Endothelial cell of umbilical vein (primary cell): ENCODE measurements around the gene FAM180A. TPM values are rescaled to one million over a fixed set of nuclear protein-coding genes. Genes with fewer than 3 reads are reported as not detected.

Source experiments
- BruUV-seq: library from RNA; stranded (reverse); fragments of 400-500 nt; replicated peaks from 2 replicates; lab custom pipeline; 2021; lab: Mats Ljungman, UMichigan
- CTCF ChIA-PET: fragments of 300-600, 350-600 bp; sonication (Branson Sonifier 250); formaldehyde crosslinking; loops from one replicate; lab custom pipeline; 2021; ENCODE audit warnings: antibody characterized with exemption, inconsistent platforms; lab: Charles Lee
- POLR2A ChIA-PET: fragments of 300-600, 350-600 bp; sonication (Branson Sonifier 250); formaldehyde crosslinking; loops from one replicate; lab custom pipeline; 2021; ENCODE audit warnings: antibody characterized with exemption, inconsistent platforms; lab: Charles Lee
- DNase-seq: peaks from one replicate; pipeline ENCODE4 v3.0.0-alpha.2; 2011; ENCODE audit warnings: low read depth, low spot score
- FAIRE-seq: peaks from 2 replicates; lab custom pipeline; 2011; peaks lifted over from hg19 to GRCh38; lab: Jason Lieb, UNC
- H2AFZ ChIP-seq: 2 replicates; pipeline ENCODE4 v1.6.0; 2012; ENCODE audit warnings: low read depth, low read length, control low read depth, inconsistent platforms
- H3K27ac ChIP-seq: 2 replicates; pipeline ENCODE4 v1.5.1; 2011; ENCODE audit warnings: low read depth, mild to moderate bottlenecking, control low read depth, low read length, moderate library complexity; ENCODE audit not compliant: insufficient read depth
- H3K27me3 ChIP-seq, 2 experiments: 2 replicates each; pipeline versions ENCODE4 v1.6.0 to v1.6.1; 2011; ENCODE audit warnings: low read length in 2 of 2, mixed read lengths in 1 of 2; ENCODE audit not compliant: control insufficient read depth in 2 of 2, insufficient read depth in 2 of 2
- H3K36me3 ChIP-seq, 2 experiments: 2 replicates in 1 of 2; 3 replicates in 1 of 2; pipeline ENCODE4 v1.5.1; 2011; ENCODE audit warnings: low read length in 2 of 2, mild to moderate bottlenecking in 1 of 2, moderate library complexity in 1 of 2; ENCODE audit not compliant: control insufficient read depth in 2 of 2, insufficient read depth in 2 of 2; ENCODE audit errors: extremely low read depth in 1 of 2
- H3K4me1 ChIP-seq: 3 replicates; pipeline ENCODE4 v1.5.1; 2011; ENCODE audit warnings: mild to moderate bottlenecking, low read length; ENCODE audit not compliant: control insufficient read depth, insufficient read depth; ENCODE audit errors: extremely low read depth
- H3K4me2 ChIP-seq: 2 replicates; pipeline ENCODE4 v1.6.1; 2011; ENCODE audit warnings: low read length, control low read depth, mixed read lengths; ENCODE audit not compliant: insufficient read depth
- H3K4me3 ChIP-seq, 3 experiments: fragments of 200-600 bp in 1 of 3; sonication (generic), shearing (Covaris generic) in 1 of 3; replicated peaks in 1 of 3; 2 replicates each; pipeline ENCODE4 v1.5.1; 2011 to 2016; ENCODE audit warnings: control low read depth in 3 of 3, low read length in 3 of 3, mild to moderate bottlenecking in 2 of 3, inconsistent platforms in 1 of 3, low read depth in 1 of 3, moderate library complexity in 1 of 3; ENCODE audit not compliant: insufficient read depth in 1 of 3
- H3K79me2 ChIP-seq: 2 replicates; pipeline ENCODE4 v1.6.0; 2012; ENCODE audit warnings: low read length, inconsistent platforms; ENCODE audit not compliant: control insufficient read depth, insufficient read depth
- H3K9ac ChIP-seq: replicated peaks from 2 replicates; pipeline ENCODE3; 2011; ENCODE audit warnings: low read length, control low read depth; ENCODE audit not compliant: insufficient read depth; ENCODE audit errors: extremely low read depth
- H3K9me1 ChIP-seq: replicated peaks from 3 replicates; pipeline ENCODE4 v1.6.0; 2011; ENCODE audit warnings: mild to moderate bottlenecking, low read length; ENCODE audit not compliant: control insufficient read depth, insufficient read depth; ENCODE audit errors: extremely low read depth
- H3K9me3 ChIP-seq: replicated peaks from 2 replicates; pipeline ENCODE4 v1.5.1; 2012; ENCODE audit warnings: low read length, inconsistent platforms; ENCODE audit not compliant: control insufficient read depth, insufficient read depth
- H4K20me1 ChIP-seq: replicated peaks from 2 replicates; pipeline ENCODE3; 2011; ENCODE audit warnings: mild to moderate bottlenecking, low read length; ENCODE audit not compliant: control insufficient read depth, insufficient read depth; ENCODE audit errors: extremely low read depth
- EZH2 ChIP-seq: IDR thresholded peaks from 2 replicates; pipeline ENCODE4 v1.6.1; 2012; ENCODE audit warnings: borderline replicate concordance, low read depth, mild to moderate bottlenecking, moderate library complexity, low read length, inconsistent platforms; ENCODE audit not compliant: severe bottlenecking
- MYC ChIP-seq: IDR thresholded peaks from one replicate; pipeline ENCODE4 v1.6.1; 2011; ENCODE audit warnings: mild to moderate bottlenecking, low read depth, low read length
- POLR2A ChIP-seq: IDR thresholded peaks from 2 replicates; pipeline ENCODE4 v1.6.1; 2012; ENCODE audit warnings: low read depth, mild to moderate bottlenecking, control low read depth, low read length
- dilution Hi-C: fragments of 300-500 bp; cut with MboI; formaldehyde crosslinking; loops from one replicate; pipeline ENCODE4 v1.15.0; 2019; ENCODE audit warnings: low sequenced_read_pairs; ENCODE audit not compliant: extremely low pct_ligation_motif_present
- intact Hi-C: fragments of 100-400 bp; cut with micrococcal nuclease; formaldehyde crosslinking; loops from one replicate; pipeline ENCODE4 v1.10.0; 2022
- polyA plus RNA-seq, 4 experiments: library from polyadenylated mRNA; depleted of rRNA in 3 of 4; stranded (reverse) in 3 of 4; unstranded in 1 of 4; fragments of >200 nt; gene quantifications; 2 replicates each; pipeline versions ENCODE4 v1.2.1 to v1.2.3, GENCODE V29; 2011 to 2012; ENCODE audit warnings: missing spikeins in 1 of 4
- total RNA-seq: library from RNA; stranded (reverse); gene quantifications from 2 replicates; pipeline ENCODE4 v1.2.3, GENCODE V29; 2021
- TF ChIP-seq, protein P1 (sequence below), 2 donors: IDR thresholded peaks; 1 replicate in 1 of 2; 2 replicates in 1 of 2; pipeline ENCODE4 v1.5.1; 2011; ENCODE audit warnings: low read length in 2 of 2, mild to moderate bottlenecking in 2 of 2, moderate library complexity in 2 of 2, control low read depth in 1 of 2, inconsistent platforms in 1 of 2, low read depth in 1 of 2; ENCODE audit not compliant: insufficient read depth in 1 of 2; ENCODE audit errors: extremely low read depth in 1 of 2
- TF ChIP-seq, protein P2 (sequence below): IDR thresholded peaks from 2 replicates; pipeline ENCODE4 v1.6.1; 2011; ENCODE audit not compliant: insufficient read depth, insufficient read length

The FAM180A gene
- total and polyA plus RNA-seq, 2 donors (not counting 3 experiments of a cell fraction or from before 2014, with no cell fraction given) = not detected

DNA sequence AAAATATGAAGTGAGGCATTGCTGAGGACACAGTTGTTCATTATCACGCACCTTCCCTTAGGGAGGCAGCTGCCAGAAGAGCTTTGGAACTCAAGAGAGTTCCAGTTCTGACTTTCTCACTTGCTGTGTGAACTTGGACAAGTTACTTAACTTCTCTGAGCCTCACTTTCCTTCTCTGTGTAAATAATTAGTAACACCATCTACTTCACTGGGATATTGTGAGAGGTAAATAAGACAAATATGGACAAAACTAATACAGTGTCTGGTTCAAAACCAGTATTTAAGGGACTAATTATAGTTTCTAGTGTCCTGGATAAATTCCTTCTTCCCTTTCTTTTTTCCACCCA lies 14.3 kb downstream of the FAM180A start:
- no peak overlapping the region for H3K4me3 ChIP-seq
- H3K79me2 ChIP-seq = no peaks in the 10 kb centered on the region
- CTCF ChIA-PET = interaction anchor here (1.6 kb wide), 1 partner anchor 10 kb away, joined by 6 read pairs; no protein-coding TSS in a partner anchor

More for the DNA sequence above, 14.3 kb downstream of the FAM180A start:
- no peak for DNase-seq
- dilution Hi-C loops = no loop called here
- BruUV-seq = no TSS peak
- Histone ChIP-seq H3K9me1 (no peaks in the 10 kb centered on the region), H2AFZ (no peak overlapping the region), H3K27ac (no peak overlapping the region), H3K9me3 (no peaks in the 10 kb centered on the region), H3K4me1 (no peaks in the 10 kb centered on the region), H4K20me1 (no peaks in the 10 kb centered on the region), H3K4me2 (no peak overlapping the region), H3K36me3 (no peaks in the 10 kb centered on the region), H3K27me3 (no peaks in the 10 kb centered on the region), H3K9ac (no peak overlapping the region)
- TF ChIP-seq POLR2A (no peak), MYC (no peak), EZH2 (no peak)
- TF ChIP-seq, protein P1, sequence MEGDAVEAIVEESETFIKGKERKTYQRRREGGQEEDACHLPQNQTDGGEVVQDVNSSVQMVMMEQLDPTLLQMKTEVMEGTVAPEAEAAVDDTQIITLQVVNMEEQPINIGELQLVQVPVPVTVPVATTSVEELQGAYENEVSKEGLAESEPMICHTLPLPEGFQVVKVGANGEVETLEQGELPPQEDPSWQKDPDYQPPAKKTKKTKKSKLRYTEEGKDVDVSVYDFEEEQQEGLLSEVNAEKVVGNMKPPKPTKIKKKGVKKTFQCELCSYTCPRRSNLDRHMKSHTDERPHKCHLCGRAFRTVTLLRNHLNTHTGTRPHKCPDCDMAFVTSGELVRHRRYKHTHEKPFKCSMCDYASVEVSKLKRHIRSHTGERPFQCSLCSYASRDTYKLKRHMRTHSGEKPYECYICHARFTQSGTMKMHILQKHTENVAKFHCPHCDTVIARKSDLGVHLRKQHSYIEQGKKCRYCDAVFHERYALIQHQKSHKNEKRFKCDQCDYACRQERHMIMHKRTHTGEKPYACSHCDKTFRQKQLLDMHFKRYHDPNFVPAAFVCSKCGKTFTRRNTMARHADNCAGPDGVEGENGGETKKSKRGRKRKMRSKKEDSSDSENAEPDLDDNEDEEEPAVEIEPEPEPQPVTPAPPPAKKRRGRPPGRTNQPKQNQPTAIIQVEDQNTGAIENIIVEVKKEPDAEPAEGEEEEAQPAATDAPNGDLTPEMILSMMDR (IDR thresholded peaks at IDR 0.05; ENCODE audit: extremely low read depth in 1 of 2, insufficient read depth in 1 of 2, low read depth in 1 of 2, low read length in 2 of 2) = no peak
- TF ChIP-seq, protein P2, sequence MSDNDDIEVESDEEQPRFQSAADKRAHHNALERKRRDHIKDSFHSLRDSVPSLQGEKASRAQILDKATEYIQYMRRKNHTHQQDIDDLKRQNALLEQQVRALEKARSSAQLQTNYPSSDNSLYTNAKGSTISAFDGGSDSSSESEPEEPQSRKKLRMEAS = no peak
- POLR2A ChIA-PET = no interaction called here
- FAIRE-seq = no peak
- intact Hi-C loops = no loop called here
